A673 (cell line): ENCODE results near the gene CXCL3.

ENCODE experiments used
- CTCF ChIP-seq: fragments of 300-800, 200-600 bp; sonication (generic); conservative IDR thresholded peaks from 2 replicates; pipeline ENCODE4 v1.5.1; 2017; ENCODE audit warnings: low read depth, mild to moderate bottlenecking, antibody characterized with exemption, low read length, moderate library complexity, mixed read lengths
- EZH2 ChIP-seq: fragments of 200-600 bp; sonication (generic); IDR thresholded peaks from 2 replicates; pipeline ENCODE4 v1.6.1; 2017; ENCODE audit warnings: borderline replicate concordance, low read depth, mild to moderate bottlenecking, mixed read lengths, antibody characterized with exemption, low read length; ENCODE audit not compliant: poor library complexity, severe bottlenecking

- TF ChIP-seq CTCF (no peak), EZH2 (no peak)
These were observed 49.0 kb upstream of the CXCL3 start for GRCh38 chr4:74087481-74087880.
